Effector CD8-positive, alpha-beta T cell (primary cell): Measurements from ENCODE around the gene UFL1.

Source experiments
- DNase-seq: peaks from one replicate; lab custom pipeline; 2025; lab: John Stamatoyannopoulos, UW

UFL1 gene

GRCh38 chr6:96571551-96571950 lies 49.9 kb downstream of the UFL1 start:
- DNase-seq: no peak

- no peak for DNase-seq
Measured at GRCh38 chr6:96575359-96575758, 53.8 kb downstream of the UFL1 start.

- DNase-seq: no peak
Measured at GRCh38 chr6:96576221-96576620, 54.6 kb downstream of the UFL1 start.

- DNase-seq: no peak
Measured at GRCh38 chr6:96582021-96582420, 60.4 kb downstream of the UFL1 start.

- no peak for DNase-seq
Measured at GRCh38 chr6:96582436-96582835, 60.8 kb downstream of the UFL1 start.

GRCh38 chr6:96604420-96604819 lies 82.8 kb downstream of the UFL1 start:
- no peak for DNase-seq
